ENCODE results near the gene UGT3A1. TPM values are rescaled to one million over a fixed set of nuclear protein-coding genes. Genes with fewer than 3 reads are reported as not detected.
"Not testable (repeated sequence)": the region's sequence is repeated elsewhere in the genome, so short reads cannot be mapped to it uniquely, and the experiment has no call there.

UGT3A1 gene
- total RNA-seq, 1 donor from 2014 or later = 8.7 TPM

- no peak for DNase-seq (ENCODE audit: low spot score)
These were observed 670 bp downstream of the UGT3A1 start for GRCh38 chr5:35990520-35990919.

GRCh38 chr5:35988529-35988928, 2.7 kb downstream of the UGT3A1 start:
- DNase-seq (ENCODE audit: low spot score) = no peak

- no peak for DNase-seq (ENCODE audit: low spot score)
These were observed 3.4 kb downstream of the UGT3A1 start for GRCh38 chr5:35987776-35988175.

GRCh38 chr5:35979715-35980114, 11.5 kb downstream of the UGT3A1 start:
- DNase-seq (ENCODE audit: low spot score) = no peak

- DNase-seq (ENCODE audit: low spot score) = not testable (repeated sequence)
These were observed 14.3 kb downstream of the UGT3A1 start for GRCh38 chr5:35976859-35977258.

- DNase-seq (ENCODE audit: low spot score) = no peak
These were observed 16.6 kb downstream of the UGT3A1 start for GRCh38 chr5:35974570-35974969.

GRCh38 chr5:35971878-35972210, 19.3 kb downstream of the UGT3A1 start:
- DNase-seq (ENCODE audit: low spot score) = no peak

GRCh38 chr5:35971186-35971877, 19.9 kb downstream of the UGT3A1 start:
- DNase-seq (ENCODE audit: low spot score) = no peak

GRCh38 chr5:35963381-35963843, 27.8 kb downstream of the UGT3A1 start:
- DNase-seq (ENCODE audit: low spot score) = no peak

GRCh38 chr5:35960328-35960727, 30.9 kb downstream of the UGT3A1 start:
- DNase-seq (ENCODE audit: low spot score) = no peak

- no peak for DNase-seq (ENCODE audit: low spot score)
These were observed 34.8 kb downstream of the UGT3A1 start for GRCh38 chr5:35956429-35956828.

GRCh38 chr5:35954175-35954574, 37.0 kb downstream of the UGT3A1 start:
- no peak for DNase-seq (ENCODE audit: low spot score)

GRCh38 chr5:35947085-35947484, 44.1 kb downstream of the UGT3A1 start:
- no peak for DNase-seq (ENCODE audit: low spot score)

GRCh38 chr5:35939639-35940038, 51.6 kb downstream of the UGT3A1 start:
- DNase-seq (ENCODE audit: low spot score) = no peak

GRCh38 chr5:35938568-35939227, 52.5 kb downstream of the UGT3A1 start, which contains the start of gene CAPSL:
CAPSL (minus strand) TSS chr5:35938622; CDS start chr5:35921120, 17,502 bp downstream.
- DNase-seq (ENCODE audit: low spot score) = peak; percentile 92

- peak; percentile 65 for DNase-seq (ENCODE audit: low spot score)
These were observed 64.7 kb downstream of the UGT3A1 start for GRCh38 chr5:35926389-35927051.

- peak; percentile 73 for DNase-seq (ENCODE audit: low spot score)
These were observed 66.1 kb downstream of the UGT3A1 start for GRCh38 chr5:35924950-35925722.

GRCh38 chr5:35924122-35924949, 66.9 kb downstream of the UGT3A1 start:
- no peak for DNase-seq (ENCODE audit: low spot score)

GRCh38 chr5:35922468-35922867, 68.7 kb downstream of the UGT3A1 start:
- no peak for DNase-seq (ENCODE audit: low spot score)

- no peak for DNase-seq (ENCODE audit: low spot score)
These were observed 69.3 kb downstream of the UGT3A1 start for GRCh38 chr5:35921930-35922329.

- peak; percentile 17 for DNase-seq (ENCODE audit: low spot score)
These were observed 70.3 kb downstream of the UGT3A1 start for GRCh38 chr5:35920890-35921289.

Measured in umbilical cord (tissue), 2 donors.